HK-2 (cell line): ENCODE data around the gene NAPG.
"Not testable (repeated sequence)": the region's sequence is repeated elsewhere in the genome, so short reads cannot be mapped to it uniquely, and the experiment has no call there.

Experiments
- DNase-seq: peaks from one replicate; pipeline ENCODE4 v3.0.0-alpha.2; 2018; ENCODE audit not compliant: unreplicated experiment

NAPG gene

DNA sequence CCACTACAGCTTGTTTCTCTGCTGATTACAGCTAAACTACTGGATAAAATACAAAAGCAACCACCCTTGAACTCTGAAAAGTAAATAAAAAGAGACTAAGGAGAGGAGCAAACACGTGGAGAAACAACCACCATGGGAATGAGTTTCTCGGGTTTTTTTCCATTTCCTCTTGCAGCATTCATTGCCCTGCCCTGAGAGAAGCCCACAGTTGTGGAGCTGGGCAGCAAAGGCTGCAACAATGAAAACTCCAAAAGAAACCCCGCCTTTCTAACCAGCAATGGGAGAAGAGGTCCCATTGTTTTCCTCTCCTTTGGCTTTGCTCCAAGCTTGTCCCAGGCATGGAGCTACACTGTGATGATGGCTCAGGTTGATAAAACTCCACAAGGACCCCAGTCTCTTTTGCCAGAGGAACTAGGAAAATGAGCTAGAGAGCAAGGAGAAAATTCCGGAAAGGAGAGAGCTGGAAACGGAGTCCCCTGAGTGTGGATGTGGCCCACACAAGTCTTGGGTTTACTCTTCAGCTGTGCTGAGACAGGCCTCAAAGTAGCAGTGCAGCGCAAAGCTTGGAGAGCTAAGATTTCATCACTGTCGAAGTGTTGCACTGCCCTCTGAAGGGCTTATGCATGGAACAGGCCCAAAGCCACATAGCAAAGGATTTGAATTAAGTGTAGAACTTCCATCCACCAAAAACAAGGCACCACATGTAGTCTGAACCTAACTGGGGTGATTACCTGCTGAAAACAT lies 20.9 kb downstream of the NAPG start:
- no peak for DNase-seq

DNA sequence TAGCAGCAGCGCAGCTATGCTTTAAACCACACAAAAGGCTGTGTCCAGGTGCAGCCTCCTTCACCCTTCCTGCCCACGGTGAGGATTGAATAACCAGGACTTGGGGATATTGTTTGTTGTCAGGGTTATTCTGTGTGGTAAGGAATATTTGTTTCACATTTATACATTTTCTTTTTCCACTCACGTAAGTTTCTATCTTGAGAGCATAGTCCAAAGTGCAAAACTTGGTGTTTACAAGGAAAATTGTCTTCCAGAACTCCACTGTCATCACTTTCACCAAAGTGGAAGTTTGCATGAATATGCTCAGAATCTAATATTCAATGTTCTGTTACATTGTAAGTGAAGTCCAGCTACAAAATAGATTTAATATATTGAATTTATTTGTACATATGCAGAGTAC lies 26.4 kb downstream of the NAPG start:
- DNase-seq = no peak

DNA sequence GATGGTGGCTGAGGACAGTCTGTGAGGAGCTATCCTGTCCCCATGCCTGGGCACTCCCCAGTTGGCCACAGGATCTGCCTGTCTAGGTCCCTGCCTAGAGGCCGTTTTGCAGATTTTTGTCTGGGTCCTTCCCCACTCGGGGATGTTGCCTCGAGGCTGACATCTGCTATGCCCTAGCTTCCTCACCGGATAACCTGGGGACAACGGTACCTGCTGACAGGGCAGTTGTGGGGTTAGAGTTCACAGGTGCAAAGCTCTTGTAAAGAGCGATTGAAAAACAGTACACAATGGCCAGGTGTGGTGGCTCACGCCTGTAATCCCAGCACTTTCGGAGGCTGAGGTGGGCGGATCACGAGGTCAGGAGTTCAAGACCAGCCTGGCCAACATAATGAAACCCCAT lies 30.4 kb downstream of the NAPG start:
- not testable (repeated sequence) for DNase-seq

DNA sequence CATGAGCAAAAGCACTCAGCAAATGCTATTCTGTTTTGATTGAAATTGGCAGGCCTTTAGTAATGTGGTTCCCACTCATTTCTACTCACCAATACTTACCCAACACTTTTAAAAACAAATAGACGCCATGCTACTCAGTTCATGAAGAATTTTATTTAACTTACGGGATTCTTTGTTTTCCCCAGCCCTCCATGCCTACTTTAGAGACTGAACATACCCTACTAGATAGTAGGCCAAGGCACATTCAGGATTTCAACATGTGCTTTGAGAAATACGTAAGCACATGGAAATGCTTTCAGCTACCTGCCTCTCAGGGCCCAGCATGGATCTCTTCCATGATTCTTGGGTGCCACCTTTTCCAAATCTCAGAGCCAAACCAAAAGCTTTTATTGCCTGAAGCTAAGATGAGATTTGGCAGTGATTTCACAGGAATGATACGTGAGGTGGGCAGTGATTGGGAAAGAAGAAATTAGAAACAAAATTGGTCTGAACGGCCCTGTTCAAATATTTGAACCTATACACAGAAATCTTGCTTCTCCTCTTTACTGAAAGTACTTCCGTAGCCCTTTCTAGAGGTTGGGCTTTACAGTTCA lies 31.4 kb downstream of the NAPG start:
- no peak for DNase-seq

DNA sequence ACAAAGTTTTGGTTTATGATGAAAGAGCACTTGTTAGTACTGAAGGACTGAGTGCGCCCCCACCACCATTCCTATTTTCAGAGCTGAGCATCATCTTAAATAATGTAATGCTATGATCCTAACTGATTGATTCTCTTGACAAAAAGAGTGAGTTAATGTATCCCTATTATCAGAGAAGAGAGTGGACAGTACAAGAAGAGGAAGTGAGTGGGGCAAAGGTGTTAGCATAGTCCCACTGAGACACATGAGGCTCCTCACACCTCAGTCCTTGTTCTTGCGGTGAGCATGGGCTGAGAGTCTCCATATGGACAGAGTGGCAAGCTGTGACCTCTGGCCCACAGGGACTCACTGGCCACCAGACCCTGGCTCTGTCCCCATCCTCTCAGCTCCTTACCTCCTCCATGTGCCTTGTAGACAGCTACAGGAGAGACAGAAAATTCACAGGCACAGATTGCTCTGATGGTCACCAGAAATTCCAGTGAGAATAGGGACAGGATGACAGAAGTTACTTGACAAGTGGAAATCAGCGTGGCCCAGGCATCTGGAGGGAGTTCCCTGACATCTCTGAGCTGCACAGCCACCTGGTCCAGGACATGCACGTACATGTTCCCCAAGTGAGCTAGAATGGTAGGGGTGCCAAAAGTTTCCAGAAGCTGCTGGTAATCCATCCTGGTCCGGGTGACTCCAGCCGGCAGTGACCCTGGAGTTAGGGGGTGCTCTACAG lies 32.6 kb downstream of the NAPG start:
- DNase-seq = no peak

DNA sequence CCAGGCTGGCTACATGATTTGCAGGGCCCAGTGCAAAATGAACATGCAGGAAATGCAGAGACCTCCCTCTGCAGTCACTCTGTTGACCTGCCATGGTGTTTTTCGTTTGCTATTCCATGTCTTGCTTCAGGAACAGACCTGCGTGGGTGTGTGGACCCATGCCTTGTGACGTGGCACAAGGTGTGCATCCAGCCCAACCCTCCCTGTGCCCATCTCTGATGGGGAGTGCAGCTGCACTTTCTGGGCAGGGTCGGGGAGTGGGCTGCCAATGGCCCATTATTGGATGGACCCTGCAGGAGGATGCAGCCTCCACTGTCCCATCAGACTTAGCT lies 33.1 kb downstream of the NAPG start:
- no peak for DNase-seq

DNA sequence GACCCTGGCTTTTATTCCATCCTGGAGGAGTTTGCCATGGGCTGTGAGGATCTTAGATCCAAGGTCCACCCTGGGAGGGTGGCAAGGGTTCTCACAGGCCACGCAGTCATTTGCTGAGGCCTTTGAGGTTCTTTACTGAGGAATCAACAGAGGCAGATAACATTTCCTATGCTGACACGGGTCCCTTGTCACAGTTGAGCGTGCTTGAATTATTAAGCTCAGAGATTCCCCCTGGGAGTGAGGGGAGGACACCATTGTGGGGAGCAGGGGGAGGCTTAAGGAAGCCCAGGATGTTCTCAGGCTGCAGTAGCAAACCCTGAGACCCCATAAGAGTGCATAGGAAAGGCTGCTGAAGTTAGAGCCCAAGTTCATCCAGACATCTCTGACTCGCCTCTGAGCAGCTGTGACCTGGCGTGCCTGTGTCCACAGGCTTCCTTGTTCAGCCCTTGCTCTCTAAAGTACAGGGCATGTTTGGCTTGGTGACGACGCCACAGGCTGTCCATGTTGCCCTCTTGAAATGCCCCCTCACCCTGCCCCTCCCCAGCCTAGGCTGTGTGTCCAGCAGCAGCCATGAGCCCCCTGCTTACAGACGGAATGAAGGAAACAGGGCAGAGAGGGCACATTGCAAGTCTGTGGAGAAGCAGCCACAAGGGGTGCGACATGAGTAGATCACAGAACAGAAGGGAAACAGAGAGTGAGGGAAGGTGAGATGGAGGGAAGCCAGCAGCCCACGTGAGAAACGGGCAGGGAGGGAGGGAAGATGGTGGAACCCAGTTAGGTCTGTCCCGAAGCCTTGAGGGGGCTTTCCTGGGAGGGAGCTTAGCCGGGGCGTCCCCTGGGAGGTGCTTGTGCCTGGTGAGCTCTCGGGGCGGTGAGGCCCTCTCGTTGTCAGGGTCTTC lies 34.0 kb downstream of the NAPG start:
- no peak for DNase-seq

DNA sequence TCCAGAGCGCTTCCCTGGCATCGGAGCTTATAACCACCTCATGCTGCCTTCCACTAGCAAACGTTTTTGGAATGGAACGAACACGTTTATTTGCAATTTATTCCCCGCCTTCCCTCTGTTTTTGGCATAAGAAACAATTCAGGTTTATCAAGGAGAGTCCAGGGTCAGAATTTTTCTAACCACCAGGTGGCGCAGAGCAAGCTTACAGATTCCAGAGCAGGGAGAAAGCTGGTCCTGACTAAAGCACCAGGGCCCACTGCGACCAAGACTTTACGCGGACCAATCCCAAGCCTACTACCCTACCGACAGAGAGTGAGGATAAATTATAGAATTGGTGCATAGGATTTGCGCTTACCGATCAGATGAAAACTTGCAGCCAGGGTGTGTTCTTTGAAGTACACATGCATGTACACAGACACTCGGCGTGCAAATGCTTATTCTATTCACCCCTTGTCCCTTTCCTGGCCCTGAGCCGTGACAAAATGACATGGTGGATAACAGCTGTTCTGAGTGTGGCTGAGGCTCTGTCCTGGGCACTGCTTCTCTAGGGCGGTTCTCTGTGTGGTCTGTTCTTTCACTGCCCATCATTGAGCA lies 34.7 kb downstream of the NAPG start:
- DNase-seq = peak; percentile 23

DNA sequence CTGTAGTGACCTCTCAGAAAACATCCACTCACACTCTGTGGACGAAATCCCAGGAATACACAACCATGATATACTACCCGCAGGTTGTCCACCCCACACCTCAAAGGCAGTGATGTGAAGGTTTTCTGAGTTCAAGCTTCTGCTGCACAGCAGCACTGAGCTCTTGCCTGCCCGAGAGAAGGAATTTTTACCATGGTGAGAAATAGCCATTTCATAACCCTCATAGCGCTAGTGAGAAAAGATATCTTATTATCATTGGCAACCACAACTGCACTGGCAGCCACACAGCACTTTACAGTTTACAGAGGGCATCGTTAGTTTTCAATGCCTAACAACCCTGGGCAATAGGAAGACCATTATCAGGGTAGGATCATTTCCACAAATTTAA lies 36.9 kb downstream of the NAPG start:
- no peak for DNase-seq

DNA sequence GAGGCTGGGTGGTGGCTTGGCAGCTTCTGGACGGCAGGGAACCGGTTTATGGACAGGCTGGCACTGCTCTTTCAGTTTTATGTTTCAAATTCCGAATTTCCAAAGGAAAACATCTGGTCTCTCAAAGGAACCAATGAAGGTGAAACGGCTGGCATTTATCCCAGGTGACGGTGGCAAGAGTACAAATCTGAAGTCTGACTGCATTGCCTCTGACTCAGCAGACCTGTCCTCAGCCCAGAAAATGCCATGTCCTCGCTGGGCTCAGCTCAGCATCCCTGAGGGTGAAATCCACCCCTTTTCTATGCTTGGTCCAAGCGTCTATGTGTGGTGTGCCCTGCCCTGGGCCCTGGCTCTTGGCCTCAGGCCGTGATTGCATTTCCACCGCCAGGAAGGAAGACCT lies 38.1 kb downstream of the NAPG start:
- DNase-seq = no peak

DNA sequence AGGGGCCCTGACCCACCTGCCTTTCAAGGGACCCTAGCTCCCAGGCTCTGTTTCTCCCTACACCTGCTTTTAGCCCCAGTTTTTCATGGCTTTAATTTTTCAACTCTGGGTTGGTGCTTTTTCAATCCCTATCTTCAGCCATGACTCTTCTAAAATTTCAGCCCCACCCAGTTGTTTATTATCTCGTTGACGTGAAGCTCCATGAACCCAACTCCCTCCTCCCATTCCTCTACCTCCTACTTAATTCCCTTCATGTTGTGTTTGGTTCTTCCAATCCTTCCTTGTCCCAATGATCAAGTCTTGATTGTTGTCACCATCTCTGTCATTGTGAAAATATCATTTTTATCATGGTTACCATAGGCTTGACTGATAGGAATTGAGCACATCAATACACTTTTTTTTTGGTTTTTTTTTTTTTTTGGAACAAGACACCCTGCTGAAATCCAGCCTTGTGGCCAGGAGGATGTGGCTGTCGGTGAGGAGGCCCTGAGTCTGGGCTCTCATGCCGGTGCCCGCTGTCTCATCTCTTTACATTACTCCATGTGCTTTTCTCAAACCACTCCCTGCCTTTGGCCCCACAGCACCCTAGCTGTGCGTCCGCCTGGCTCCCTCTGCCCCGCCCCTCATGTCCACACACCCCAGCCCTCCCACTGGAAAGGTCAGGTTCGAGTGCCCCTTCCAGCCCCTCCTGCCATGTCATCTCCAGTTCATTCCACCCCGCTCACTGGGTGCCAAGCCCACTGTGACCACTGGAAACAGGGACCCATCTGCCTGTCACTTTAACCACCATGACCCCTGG lies 39.3 kb downstream of the NAPG start:
- DNase-seq = no peak

DNA sequence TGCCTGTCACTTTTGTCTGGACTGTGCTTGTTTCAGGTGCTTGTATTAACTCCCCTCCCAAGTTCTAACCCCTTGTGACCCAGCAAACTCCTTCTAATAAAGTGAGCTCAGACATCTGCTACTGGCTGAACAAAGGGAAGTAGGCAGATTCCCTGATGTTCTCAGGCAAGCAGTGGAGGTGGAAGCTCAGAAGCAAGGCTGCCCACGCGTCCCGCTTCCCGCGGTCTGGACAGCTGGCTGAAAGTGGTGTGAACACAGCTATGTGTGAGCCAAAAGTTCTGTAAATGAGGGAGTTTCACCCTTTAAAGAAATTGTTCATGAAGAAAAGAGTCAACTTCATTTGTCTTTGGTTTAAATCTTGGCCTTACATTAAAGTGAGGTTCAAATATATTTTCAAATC lies 40.0 kb downstream of the NAPG start:
- no peak for DNase-seq

DNA sequence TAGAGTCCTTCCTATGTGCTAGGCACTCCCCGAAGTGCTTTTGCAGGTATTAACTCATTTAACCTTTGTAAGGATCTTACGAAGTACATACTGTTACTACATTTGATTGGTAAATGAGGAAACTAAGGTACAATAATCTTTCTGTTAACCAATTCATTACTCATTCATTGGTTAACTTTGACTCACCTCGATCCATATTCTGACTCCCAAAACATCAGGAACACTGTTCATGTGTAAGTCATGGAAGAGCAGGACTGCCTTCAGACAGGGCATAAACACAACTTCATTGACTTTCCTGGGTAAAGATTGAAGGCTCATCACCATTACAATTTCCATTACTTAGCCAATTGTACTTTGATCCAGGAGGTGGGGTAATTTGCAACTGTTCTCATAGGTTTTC lies 40.6 kb downstream of the NAPG start:
- DNase-seq = no peak

DNA sequence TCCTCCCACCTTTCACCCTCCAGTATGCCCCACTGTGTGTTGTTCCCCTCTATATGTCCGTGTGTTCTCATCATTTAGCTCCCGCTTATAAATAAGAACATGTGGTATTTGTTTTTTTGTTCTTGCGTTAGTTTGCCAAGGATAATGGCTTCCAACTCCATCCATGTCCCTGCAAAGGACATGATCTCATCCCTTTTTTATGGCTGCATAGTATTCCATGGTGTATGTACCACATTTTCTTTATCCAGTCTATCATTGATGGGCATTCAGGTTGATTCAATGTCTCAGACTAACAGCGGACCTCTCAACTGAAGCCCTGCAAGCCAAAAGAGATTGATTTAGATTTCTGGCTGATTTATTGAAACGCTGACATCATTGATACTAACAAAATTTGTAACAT lies 44.1 kb downstream of the NAPG start:
- not testable (repeated sequence) for DNase-seq

DNA sequence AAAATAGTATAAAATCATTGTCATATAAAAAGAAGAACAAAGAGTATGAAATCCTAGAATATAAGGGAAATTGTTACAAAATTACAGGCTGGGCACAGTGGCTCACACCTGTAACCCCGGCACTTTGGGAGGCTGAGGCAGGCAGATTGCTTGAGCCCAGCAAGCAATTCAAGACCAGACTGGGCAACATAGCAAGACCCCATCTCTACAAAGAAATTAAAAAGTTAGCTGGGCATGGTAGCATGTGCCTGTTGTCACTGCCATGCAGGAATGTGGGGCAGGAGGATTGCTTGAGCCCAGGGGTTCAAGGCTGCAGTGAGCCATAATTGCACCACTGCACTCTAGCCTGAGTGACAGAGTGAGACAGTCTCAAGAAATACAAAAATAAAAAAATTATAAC lies 44.8 kb downstream of the NAPG start:
- no peak for DNase-seq

DNA sequence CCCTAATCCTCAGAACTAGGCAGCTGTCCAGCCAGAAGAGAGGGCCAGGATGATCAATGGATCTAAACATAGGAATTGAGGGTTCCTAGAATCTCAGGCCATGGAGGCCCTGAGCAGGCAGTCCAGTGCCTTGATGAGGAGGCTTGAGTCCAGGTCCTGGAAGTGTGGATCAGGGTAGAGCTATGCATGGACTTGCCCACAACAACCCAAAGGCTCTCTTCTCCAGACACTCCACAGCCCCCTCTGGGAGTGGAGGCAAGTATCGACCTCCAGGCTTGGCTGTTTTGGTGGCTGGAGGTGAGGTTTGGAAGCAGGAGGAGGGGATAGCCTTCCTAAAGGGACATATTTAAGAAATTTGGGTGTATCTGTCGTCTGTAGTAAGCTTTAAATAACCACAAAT lies 45.7 kb downstream of the NAPG start:
- DNase-seq = no peak

DNA sequence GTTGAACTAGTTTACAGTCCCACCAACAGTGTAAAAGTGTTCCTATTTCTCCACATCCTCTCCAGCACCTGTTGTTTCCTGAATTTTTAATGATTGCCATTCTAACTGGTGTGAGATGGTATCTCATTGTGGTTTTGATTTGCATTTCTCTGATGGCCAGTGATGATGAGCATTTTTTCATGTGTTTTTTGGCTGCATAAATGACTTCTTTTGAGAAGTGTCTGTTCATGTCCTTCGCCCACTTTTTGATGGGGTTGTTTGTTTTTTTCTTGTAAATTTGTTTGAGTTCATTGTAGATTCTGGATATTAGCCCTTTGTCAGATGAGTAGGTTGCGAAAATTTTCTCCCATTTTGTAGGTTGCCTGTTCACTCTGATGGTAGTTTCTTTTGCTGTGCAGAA lies 47.4 kb downstream of the NAPG start:
- DNase-seq = not testable (repeated sequence)

DNA sequence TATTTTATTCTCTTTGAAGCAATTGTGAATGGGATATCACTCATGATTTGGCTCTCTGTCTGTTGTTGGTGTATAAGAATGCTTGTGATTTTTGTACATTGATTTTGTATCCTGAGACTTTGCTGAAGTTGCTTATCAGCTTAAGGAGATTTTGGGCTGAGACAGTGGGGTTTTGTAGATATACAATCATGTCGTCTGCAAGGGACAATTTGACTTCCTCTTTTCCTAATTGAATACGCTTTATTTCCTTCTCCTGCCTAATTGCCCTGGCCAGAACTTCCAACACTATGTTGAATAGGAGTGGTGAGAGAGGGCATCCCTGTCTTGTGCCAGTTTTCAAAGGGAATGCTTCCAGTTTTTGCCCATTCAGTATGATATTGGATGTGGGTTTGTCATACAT lies 48.6 kb downstream of the NAPG start:
- DNase-seq = not testable (repeated sequence)

DNA sequence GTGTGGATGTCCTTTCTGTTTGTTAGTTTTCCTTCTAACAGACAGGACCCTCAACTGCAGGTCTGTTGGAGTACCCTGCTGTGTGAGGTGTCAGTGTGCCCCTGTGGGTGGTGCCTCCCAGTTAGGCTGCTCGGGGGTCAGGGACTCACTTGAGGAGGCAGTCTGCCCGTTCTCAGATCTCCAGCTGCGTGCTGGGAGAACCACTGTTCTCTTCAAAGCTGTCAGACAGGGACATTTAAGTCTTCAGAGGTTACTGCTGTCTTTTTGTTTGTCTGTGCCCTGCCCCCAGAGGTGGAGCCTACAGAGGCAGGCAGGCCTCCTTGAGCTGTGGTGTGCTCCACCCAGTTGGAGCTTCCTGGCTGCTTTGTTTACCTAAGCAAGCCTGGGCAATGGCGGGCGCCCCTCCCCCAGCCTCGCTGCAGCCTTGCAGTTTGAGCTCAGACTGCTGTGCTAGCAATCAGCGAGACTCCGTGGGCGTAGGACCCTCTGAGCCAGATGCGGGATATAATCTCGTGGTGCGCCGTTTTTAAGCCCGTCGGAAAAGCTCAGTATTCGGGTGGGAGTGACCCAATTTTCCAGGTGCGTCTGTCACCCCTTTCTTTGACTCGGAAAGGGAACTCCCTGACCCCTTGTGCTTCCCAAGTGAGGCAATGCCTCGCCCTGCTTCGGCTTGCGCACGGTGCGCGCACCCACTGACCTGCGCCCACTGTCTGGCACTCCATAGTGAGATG lies 52.2 kb downstream of the NAPG start:
- not testable (repeated sequence) for DNase-seq

DNA sequence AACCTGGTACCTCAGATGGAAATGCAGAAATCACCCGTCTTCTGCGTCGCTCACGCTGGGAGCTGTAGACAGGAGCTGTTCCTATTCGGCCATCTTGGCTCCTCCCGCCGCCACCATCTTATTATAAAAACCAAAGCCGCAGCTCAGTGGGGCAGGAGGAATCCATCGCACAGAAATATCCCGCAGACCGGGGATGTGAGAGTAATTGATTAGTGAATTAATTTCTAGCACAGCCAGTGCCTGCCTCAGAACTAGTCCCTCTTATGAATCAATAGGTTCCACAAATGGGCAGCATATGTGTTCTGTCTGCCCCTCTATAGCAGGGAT lies 52.7 kb downstream of the NAPG start:
- DNase-seq = not testable (repeated sequence)
